B cell (primary cell): ENCODE results near the gene SAMD4B. TPM values are rescaled to one million over a fixed set of nuclear protein-coding genes. Genes with fewer than 3 reads are reported as not detected.

Experiments
- ATAC-seq: fragments of 200-7000 bp; cut with Tn5 transposase; one replicate; pipeline ENCODE4 v1.10.0; 2021; ENCODE audit warnings: low read depth, mild to moderate bottlenecking, moderate number of reproducible peaks, moderate library complexity
- CTCF ChIA-PET: fragments of 350-600 bp; sonication (Branson Sonifier 250); formaldehyde crosslinking; loops from one replicate; lab custom pipeline; 2021; ENCODE audit warnings: antibody characterized with exemption, inconsistent platforms; lab: Charles Lee
- POLR2A ChIA-PET: fragments of 350-600 bp; sonication (Branson Sonifier 250); formaldehyde crosslinking; loops from one replicate; lab custom pipeline; 2021; ENCODE audit warnings: antibody characterized with exemption; lab: Charles Lee
- DNase-seq: peaks from one replicate; pipeline ENCODE4 v3.0.0; 2013
- H2AFZ ChIP-seq: 2 replicates; pipeline ENCODE4 v1.6.1; 2012; ENCODE audit warnings: mild to moderate bottlenecking, low read depth, low read length; ENCODE audit not compliant: insufficient read depth, poor library complexity, severe bottlenecking
- H3K27ac ChIP-seq, 2 donors: 1 replicate in 1 of 2; 2 replicates in 1 of 2; pipeline ENCODE4 v1.5.1; 2012 to 2013; ENCODE audit warnings: low read length in 2 of 2, mild to moderate bottlenecking in 2 of 2, moderate library complexity in 1 of 2
- H3K27me3 ChIP-seq, 4 experiments: fragments of 200-600 bp in 1 of 4; sonication (generic) in 1 of 4; replicated peaks in 1 of 4; 1 replicate in 2 of 4; 2 replicates in 2 of 4; pipeline versions ENCODE4 v1.6.1 to v1.7.0; 2013 to 2016; ENCODE audit warnings: low read length in 3 of 4, mild to moderate bottlenecking in 2 of 4, mixed read lengths in 1 of 4, moderate library complexity in 1 of 4; ENCODE audit not compliant: insufficient read depth in 4 of 4, control insufficient read depth in 3 of 4; ENCODE audit errors: control extremely low read depth in 1 of 4
- H3K36me3 ChIP-seq, 2 experiments: replicated peaks in 1 of 2; 1 replicate in 1 of 2; 2 replicates in 1 of 2; pipeline versions ENCODE4 v1.6.1 to v1.7.1; 2013; ENCODE audit warnings: low read length in 1 of 2; ENCODE audit not compliant: insufficient read depth in 2 of 2, control insufficient read depth in 1 of 2; ENCODE audit errors: control extremely low read depth in 1 of 2, extremely low read depth in 1 of 2
- H3K4me1 ChIP-seq, 2 donors: fragments of 200-600 bp in 1 of 2; sonication (generic) in 1 of 2; 1 replicate in 1 of 2; 2 replicates in 1 of 2; pipeline versions ENCODE4 v1.5.1 to v1.6.1; 2013 to 2017; ENCODE audit warnings: low read length in 2 of 2; ENCODE audit not compliant: control insufficient read depth in 2 of 2, insufficient read depth in 2 of 2
- H3K4me2 ChIP-seq: replicated peaks from 2 replicates; pipeline ENCODE3; 2012; ENCODE audit warnings: mild to moderate bottlenecking, low read depth, low read length; ENCODE audit not compliant: poor library complexity, severe bottlenecking
- H3K4me3 ChIP-seq, 5 experiments: fragments of 200-600 bp in 1 of 5; sonication (generic) in 1 of 5; 1 replicate in 3 of 5; 2 replicates in 2 of 5; pipeline versions ENCODE4 v1.5.1 to v1.7.0; 2011 to 2016; ENCODE audit warnings: low read length in 4 of 5, mild to moderate bottlenecking in 4 of 5, low read depth in 2 of 5, control low read depth in 1 of 5, moderate library complexity in 1 of 5; ENCODE audit not compliant: insufficient read depth in 1 of 5; ENCODE audit errors: control extremely low read depth in 1 of 5, extremely low read depth in 1 of 5
- H3K79me2 ChIP-seq: fragments of 200-600 bp; sonication (generic); one replicate; pipeline ENCODE4 v1.6.0; 2016; ENCODE audit warnings: low read length; ENCODE audit not compliant: control insufficient read depth, insufficient read depth
- H3K9ac ChIP-seq: fragments of 200-600 bp; sonication (generic); 2 replicates; pipeline ENCODE4 v1.6.1; 2017; ENCODE audit warnings: mild to moderate bottlenecking, low read length, moderate library complexity
- H3K9me3 ChIP-seq, 3 donors: one replicate each; pipeline versions ENCODE4 v1.6.1 to v1.7.1; 2013; ENCODE audit warnings: low read length in 2 of 3; ENCODE audit not compliant: control insufficient read depth in 2 of 3, insufficient read depth in 1 of 3; ENCODE audit errors: control extremely low read depth in 1 of 3
- H4K20me1 ChIP-seq: 2 replicates; pipeline ENCODE4 v1.6.0; 2012; ENCODE audit warnings: mild to moderate bottlenecking, low read length; ENCODE audit not compliant: insufficient read depth, control insufficient read depth, poor library complexity, severe bottlenecking
- H3K27ac Mint-ChIP-seq: one replicate; pipeline ENCODE4 v1.8.0; 2021; ENCODE audit warnings: mixed read lengths
- H3K27me3 Mint-ChIP-seq: one replicate; pipeline ENCODE4 v1.8.0; 2021; ENCODE audit warnings: mixed read lengths
- H3K4me1 Mint-ChIP-seq: one replicate; pipeline ENCODE4 v1.8.0; 2021; ENCODE audit warnings: mixed read lengths
- H3K4me3 Mint-ChIP-seq: one replicate; pipeline ENCODE4 v1.8.0; 2021; ENCODE audit warnings: mixed read lengths
- H3K9me3 Mint-ChIP-seq: one replicate; pipeline ENCODE4 v1.8.0; 2022; ENCODE audit warnings: mixed read lengths; ENCODE audit not compliant: insufficient read depth
- CTCF ChIP-seq: fragments of 200-600 bp; IDR thresholded peaks from one replicate; pipeline ENCODE4 v1.8.0; 2022; ENCODE audit warnings: antibody characterized with exemption, mild to moderate bottlenecking
- EZH2 ChIP-seq: IDR thresholded peaks from 2 replicates; pipeline ENCODE4 v1.6.1; 2012; ENCODE audit warnings: borderline replicate concordance, low read depth, mild to moderate bottlenecking, moderate library complexity, low read length; ENCODE audit not compliant: insufficient read depth, poor library complexity, severe bottlenecking
- whole genome bisulfite sequencing: methylation state at CpG from one replicate; pipeline ENCODE4 v1.1.5; 2013; ENCODE audit warnings: missing lambda C conversion rate; ENCODE audit not compliant: insufficient coverage; 5-methylcytosine and 5-hydroxymethylcytosine counted together
- intact Hi-C: fragments of 100-400 bp; cut with micrococcal nuclease; formaldehyde crosslinking; loops from one replicate; pipeline ENCODE4 v1.10.0; 2022
- polyA plus RNA-seq: library from polyadenylated mRNA; depleted of rRNA; stranded (reverse); fragments of >200 nt; gene quantifications from 2 replicates; pipeline ENCODE4 v1.2.3, GENCODE V29; 2012
- total RNA-seq, 2 donors: library from RNA; stranded (reverse); fragments of 120-200 nt in 1 of 2; gene quantifications; 1 replicate in 1 of 2; 2 replicates in 1 of 2; pipeline versions ENCODE4 v1.2.3 to v1.2.4, GENCODE V29; 2013 to 2022

Gene SAMD4B
- total and polyA plus RNA-seq, 2 donors (not counting 1 experiment from before 2014, with no cell fraction given) = 87.3 to 90.0 TPM

- TF ChIP-seq CTCF = no peak
- no peak overlapping the region for H3K27ac Mint-ChIP-seq
Measured at GRCh38 chr19:39314016-39314728, 28.0 kb upstream of the SAMD4B start.

GRCh38 chr19:39315933-39316332 is 26.3 kb upstream of the SAMD4B start:
- H3K9me3 Mint-ChIP-seq = no peaks in the 10 kb centered on the region
- Histone ChIP-seq H3K4me1 (peaks cover 8 to 9% of the 10 kb centered on the region in 2 donors), H3K36me3 (peaks cover 0 to 14% of the 10 kb centered on the region in 2 experiments), H2AFZ (no peak overlapping the region), H3K4me2 (no peak overlapping the region), H3K27me3 (peaks cover 0 to 6% (median 0%) of the 10 kb centered on the region in 4 experiments), H3K9ac (no peak overlapping the region), H3K79me2 (no peaks in the 10 kb centered on the region), H3K9me3 (no peaks in the 10 kb centered on the region), H3K4me3 (no peak overlapping the region), H4K20me1 (peaks cover 5% of the 10 kb centered on the region), H3K27ac (no peak overlapping the region)
- intact Hi-C loops = no loop called here
- ATAC-seq (no peak), DNase-seq (no peak)
- TF ChIP-seq CTCF (no peak), EZH2 (no peak)
- peaks cover 12% of the 10 kb centered on the region for H3K4me1 Mint-ChIP-seq
- H3K27me3 Mint-ChIP-seq = peaks cover 8% of the 10 kb centered on the region
- CTCF ChIA-PET = interaction anchor here (0.6 kb wide), 2 partner anchors 21 to 249 kb away, joined by 3 to 4 read pairs; no protein-coding TSS in a partner anchor
- no CpG with 5 or more reads among the region's 1 CpG for WGBS
- POLR2A ChIA-PET = interaction anchor here (0.6 kb wide), 1 partner anchor 77 kb away, joined by 3 read pairs; no protein-coding TSS in a partner anchor
- no peak overlapping the region for H3K27ac Mint-ChIP-seq
- no peak overlapping the region for H3K4me3 Mint-ChIP-seq

More at GRCh38 chr19:39314016-39314728, 28.0 kb upstream of the SAMD4B start:
- DNase-seq = no peak
- Histone ChIP-seq H3K27ac (no peak overlapping the region), H3K9me3 (no peaks in the 10 kb centered on the region), H3K27me3 (no peaks in the 10 kb centered on the region), H3K4me2 (no peak overlapping the region), H3K9ac (no peak overlapping the region), H2AFZ (no peak overlapping the region), H3K79me2 (no peaks in the 10 kb centered on the region), H3K4me1 (no peaks in the 10 kb centered on the region), H4K20me1 (no peaks in the 10 kb centered on the region), H3K36me3 (peaks cover 0 to 14% of the 10 kb centered on the region in 2 experiments), H3K4me3 (no peak overlapping the region)
- ChIA-PET CTCF (no interaction called here), POLR2A (no interaction called here)
- 96% methylated on average over 64 of the region's 64 CpGs for WGBS
- H3K27me3 Mint-ChIP-seq = peaks cover 4% of the 10 kb centered on the region
- H3K4me3 Mint-ChIP-seq = no peak overlapping the region
- intact Hi-C loops = no loop called here
- no peaks in the 10 kb centered on the region for H3K9me3 Mint-ChIP-seq
- no peak for ATAC-seq
- H3K4me1 Mint-ChIP-seq = peaks cover 4% of the 10 kb centered on the region
